ENCODE data around the gene FPGS. TPM values are rescaled to one million over a fixed set of nuclear protein-coding genes. Genes with fewer than 3 reads are reported as not detected.

Gene FPGS
- total RNA-seq, 1 donor from 2014 or later = 42.4 TPM

GRCh38 chr9:127813686-127814226 is 11.1 kb downstream of the FPGS start:
- H3K4me3 Mint-ChIP-seq = no peak overlapping the region
- no peak overlapping the region for H3K27ac Mint-ChIP-seq

GRCh38 chr9:127814619-127815511 is 12.2 kb downstream of the FPGS start:
- no peaks in the 10 kb centered on the region for H3K27me3 Mint-ChIP-seq
- no peak overlapping the region for H3K4me3 Mint-ChIP-seq
- DNase-seq (ENCODE audit: extremely low spot score, unreplicated experiment) = no peak
- H3K9me3 Mint-ChIP-seq = no peaks in the 10 kb centered on the region
- TF ChIP-seq CTCF (conservative IDR thresholded peaks at IDR 0.05) = no peak
- peaks cover 11% of the 10 kb centered on the region for H3K4me1 Mint-ChIP-seq (ENCODE audit: unreplicated experiment)
- H3K36me3 Mint-ChIP-seq = no peaks in the 10 kb centered on the region
- no peak overlapping the region for H3K27ac Mint-ChIP-seq

More at GRCh38 chr9:127813686-127814226, 11.1 kb downstream of the FPGS start:
- DNase-seq (ENCODE audit: extremely low spot score, unreplicated experiment) = no peak
- H3K9me3 Mint-ChIP-seq = no peaks in the 10 kb centered on the region
- TF ChIP-seq CTCF (conservative IDR thresholded peaks at IDR 0.05) = no peak
- no peaks in the 10 kb centered on the region for H3K36me3 Mint-ChIP-seq
- no peaks in the 10 kb centered on the region for H3K27me3 Mint-ChIP-seq
- peaks cover 15% of the 10 kb centered on the region for H3K4me1 Mint-ChIP-seq (ENCODE audit: unreplicated experiment)

- Mint-ChIP-seq H3K27ac (no peak overlapping the region), H3K9me3 (no peaks in the 10 kb centered on the region), H3K4me3 (no peak overlapping the region), H3K27me3 (no peaks in the 10 kb centered on the region), H3K36me3 (no peaks in the 10 kb centered on the region), H3K4me1 (ENCODE audit: unreplicated experiment) (peaks cover 7% of the 10 kb centered on the region)
- no peak for TF ChIP-seq CTCF (conservative IDR thresholded peaks at IDR 0.05)
- DNase-seq (ENCODE audit: extremely low spot score, unreplicated experiment) = no peak
Observed at GRCh38 chr9:127815512-127816361, 13.1 kb downstream of the FPGS start.

- no peaks in the 10 kb centered on the region for H3K27me3 Mint-ChIP-seq
- DNase-seq (ENCODE audit: extremely low spot score, unreplicated experiment) = no peak
- no peaks in the 10 kb centered on the region for H3K36me3 Mint-ChIP-seq
- TF ChIP-seq CTCF (conservative IDR thresholded peaks at IDR 0.05) = no peak
- H3K4me1 Mint-ChIP-seq (ENCODE audit: unreplicated experiment) = peaks cover 7% of the 10 kb centered on the region
- H3K4me3 Mint-ChIP-seq = no peak overlapping the region
- H3K9me3 Mint-ChIP-seq = no peaks in the 10 kb centered on the region
- H3K27ac Mint-ChIP-seq = no peak overlapping the region
Observed at GRCh38 chr9:127816362-127816725, 13.7 kb downstream of the FPGS start.

GRCh38 chr9:127816728-127817127 is 14.0 kb downstream of the FPGS start:
- H3K36me3 Mint-ChIP-seq = no peaks in the 10 kb centered on the region
- DNase-seq (ENCODE audit: extremely low spot score, unreplicated experiment) = no peak
- H3K4me3 Mint-ChIP-seq = no peak overlapping the region
- no peaks in the 10 kb centered on the region for H3K9me3 Mint-ChIP-seq
- TF ChIP-seq CTCF (conservative IDR thresholded peaks at IDR 0.05) = no peak
- no peaks in the 10 kb centered on the region for H3K27me3 Mint-ChIP-seq
- H3K27ac Mint-ChIP-seq = no peak overlapping the region
- H3K4me1 Mint-ChIP-seq (ENCODE audit: unreplicated experiment) = peaks cover 7% of the 10 kb centered on the region

Data from type B pancreatic cell (in vitro differentiated cells).